Measurements from ENCODE around the gene R3HDM1.
"Not testable (repeated sequence)": the region's sequence is repeated elsewhere in the genome, so short reads cannot be mapped to it uniquely, and the experiment has no call there.

Gene R3HDM1

DNA sequence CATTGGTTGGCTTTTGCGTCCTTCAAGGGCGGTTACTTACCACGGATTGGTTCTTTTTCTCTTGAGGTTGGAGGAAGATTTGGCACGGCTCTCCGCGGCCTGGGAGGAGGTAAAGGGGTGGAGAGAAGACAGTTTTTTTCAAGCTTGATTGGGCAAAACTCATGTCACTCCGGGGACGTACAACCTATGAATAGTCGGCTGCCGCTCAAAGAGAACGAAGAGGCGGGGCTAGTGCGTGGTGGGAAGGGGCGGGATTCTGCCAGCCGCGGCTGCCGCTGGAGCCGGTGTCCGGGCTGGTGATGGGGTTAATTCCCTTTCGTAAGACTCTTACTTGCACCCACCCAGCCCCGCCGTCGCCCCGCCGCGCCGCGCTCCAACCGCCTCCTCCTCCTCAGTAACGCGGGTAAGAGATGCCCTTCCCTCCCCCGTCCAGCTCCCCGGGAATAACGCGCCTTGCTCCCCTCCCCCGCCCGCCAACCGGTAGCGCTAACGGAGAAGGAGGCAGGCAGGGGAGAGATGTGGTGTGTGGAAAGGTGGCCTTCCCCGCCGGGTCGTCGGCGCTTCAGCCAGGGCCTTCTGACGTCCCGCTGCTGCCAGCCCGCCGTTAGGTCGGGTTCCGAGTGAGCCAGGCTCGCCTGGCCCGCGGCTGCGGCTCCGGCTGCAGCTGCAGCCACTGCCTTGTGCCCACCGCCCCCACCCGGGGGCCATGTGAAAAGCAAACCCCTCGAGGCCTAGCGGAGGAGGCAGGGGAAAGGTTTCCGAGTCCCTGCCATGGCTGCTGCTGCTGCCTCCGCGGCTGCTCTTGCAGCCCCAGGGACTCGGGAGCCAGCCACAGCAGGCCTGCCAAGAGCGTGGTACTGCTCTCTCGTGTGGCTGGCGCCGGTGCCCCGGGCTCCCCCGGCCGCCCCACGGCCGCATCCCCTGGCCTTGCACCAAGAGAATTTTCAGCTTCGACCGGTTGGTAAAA lies at the start of gene R3HDM1:
Gene R3HDM1 (plus strand): TSS at position 254 of the 967 bp plus-strand sequence. CDS start 73,362 bp downstream, outside the sequence.
- FAIRE-seq: peak; percentile 80

DNA sequence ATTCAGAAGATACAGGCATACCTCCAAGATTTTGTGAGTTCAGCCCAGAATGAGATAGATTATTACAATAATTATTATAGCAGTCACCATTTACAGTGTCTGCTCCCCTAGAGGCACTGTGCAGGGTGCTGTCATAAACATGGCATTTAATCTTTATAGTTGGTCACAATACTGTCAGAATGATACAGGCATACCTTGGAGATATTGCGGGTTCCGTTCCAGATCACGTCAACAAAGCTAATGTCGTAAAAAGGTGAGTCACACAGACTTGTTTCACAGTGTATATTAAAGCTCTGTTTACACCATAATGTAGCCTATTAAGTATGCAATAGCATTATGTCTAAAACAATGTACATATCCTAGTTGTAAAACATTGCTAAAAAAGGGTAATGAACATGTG lies 45.8 kb upstream of the R3HDM1 start:
- no peak for FAIRE-seq

DNA sequence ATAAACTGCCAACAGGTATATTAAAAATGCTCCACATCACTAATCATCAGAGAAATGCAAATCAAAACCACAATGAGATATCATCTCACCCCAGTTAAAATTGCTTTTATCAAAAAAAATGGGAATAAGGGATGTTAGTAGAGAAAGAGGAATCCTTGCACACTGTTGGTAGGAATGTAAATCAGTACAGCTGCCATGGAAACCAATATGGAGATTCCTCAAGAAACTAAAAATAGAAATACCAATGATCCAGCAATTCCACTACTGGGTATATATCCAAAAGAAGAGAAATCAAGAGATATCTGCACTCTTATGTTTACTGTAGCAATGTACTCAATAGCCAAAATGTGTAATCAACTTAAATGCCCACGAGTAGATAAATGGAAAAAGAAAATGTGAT lies 40.9 kb upstream of the R3HDM1 start:
- no peak for FAIRE-seq

DNA sequence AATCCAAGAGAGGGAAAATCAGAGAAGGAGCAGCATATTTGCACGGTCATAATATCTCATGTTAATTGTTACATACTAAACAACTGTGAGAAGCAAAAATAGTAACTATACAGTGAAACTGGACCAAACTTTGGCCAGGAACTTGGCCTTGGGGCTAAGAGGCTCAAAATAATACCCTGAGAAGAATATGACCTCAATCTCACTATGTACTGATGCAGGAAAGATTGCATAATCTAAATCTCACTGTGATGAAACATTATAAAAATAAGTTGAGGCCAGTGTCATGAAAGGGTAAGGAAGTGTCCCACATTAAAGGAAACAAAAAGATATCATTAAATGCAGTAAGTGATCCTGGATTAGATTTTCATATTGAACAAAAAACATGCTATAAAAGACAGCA lies 36.8 kb upstream of the R3HDM1 start:
- FAIRE-seq: no peak

DNA sequence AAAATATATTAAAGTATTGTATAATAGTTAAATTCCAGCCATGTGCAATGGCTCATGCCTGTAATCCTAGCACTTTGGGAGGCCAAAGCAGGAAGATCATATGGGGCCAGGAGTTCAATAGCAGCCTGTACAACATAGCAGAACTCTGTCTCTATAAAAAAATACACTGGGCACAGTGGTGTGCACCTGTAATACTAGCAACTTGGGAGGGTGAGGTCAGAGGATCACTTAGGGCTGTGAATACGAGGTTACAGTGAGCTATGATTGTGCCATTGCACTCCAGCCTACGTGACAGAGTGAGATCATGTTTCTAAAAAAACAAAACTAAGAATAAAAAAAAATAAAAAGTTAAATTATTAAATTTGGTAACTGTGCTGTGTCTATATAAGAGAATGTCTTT lies 36.4 kb upstream of the R3HDM1 start:
- FAIRE-seq: no peak

DNA sequence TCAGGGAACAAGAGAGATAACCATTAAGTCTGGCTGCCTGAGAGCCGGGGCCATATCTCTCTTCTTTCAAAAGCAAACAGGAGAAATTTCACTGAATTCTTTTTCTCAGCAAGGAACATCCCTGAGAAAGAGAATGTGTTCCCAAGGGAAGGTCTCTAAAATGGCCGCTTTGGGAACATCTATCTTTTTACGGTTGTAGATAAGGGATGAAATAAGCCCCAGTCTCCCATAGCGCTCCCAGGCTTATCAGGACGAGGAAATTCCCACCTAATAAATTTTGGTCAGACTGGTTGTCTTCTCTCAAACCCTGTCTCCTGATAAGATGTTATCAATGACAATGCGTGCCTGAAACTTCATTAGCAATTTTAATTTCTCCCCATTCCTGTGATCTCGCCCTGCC lies 32.7 kb upstream of the R3HDM1 start:
- FAIRE-seq: not testable (repeated sequence)

DNA sequence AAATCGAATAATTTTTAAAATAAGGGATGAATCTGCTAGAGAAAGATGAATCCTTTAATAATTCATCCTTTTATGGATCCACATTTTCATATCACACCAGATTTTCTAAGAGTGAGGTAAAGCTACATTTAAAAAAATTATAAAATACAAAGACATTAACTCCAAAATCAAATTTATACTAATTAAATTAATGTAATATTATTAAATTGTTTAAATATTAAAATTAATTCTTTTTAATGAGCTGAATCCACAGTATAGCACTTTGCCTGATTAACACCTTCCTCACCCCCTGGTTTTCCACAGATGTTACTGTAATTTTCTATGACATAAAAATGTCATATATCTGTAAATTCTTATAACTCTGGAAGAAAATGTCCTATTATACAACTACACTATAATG lies 26.5 kb upstream of the R3HDM1 start:
- FAIRE-seq: no peak

DNA sequence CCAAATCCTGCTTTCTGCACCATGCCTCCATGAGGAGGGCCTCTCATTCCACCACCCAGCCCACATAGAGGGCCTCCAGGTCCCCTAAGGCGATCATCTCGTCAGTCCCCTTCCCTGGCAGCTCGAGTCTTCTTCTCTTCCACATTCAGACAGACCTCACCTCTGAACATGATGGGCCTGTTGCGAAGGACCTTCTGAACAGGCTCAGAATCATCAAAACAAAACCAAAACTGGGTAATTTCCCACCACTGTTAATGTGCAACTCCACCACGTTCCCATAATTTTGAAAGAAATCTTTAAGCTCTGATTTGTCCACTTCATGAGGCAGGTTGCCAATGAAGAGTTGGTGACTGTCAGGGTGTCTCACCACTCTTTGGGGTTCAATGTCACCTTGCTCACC lies 20.7 kb upstream of the R3HDM1 start:
- FAIRE-seq: no peak

DNA sequence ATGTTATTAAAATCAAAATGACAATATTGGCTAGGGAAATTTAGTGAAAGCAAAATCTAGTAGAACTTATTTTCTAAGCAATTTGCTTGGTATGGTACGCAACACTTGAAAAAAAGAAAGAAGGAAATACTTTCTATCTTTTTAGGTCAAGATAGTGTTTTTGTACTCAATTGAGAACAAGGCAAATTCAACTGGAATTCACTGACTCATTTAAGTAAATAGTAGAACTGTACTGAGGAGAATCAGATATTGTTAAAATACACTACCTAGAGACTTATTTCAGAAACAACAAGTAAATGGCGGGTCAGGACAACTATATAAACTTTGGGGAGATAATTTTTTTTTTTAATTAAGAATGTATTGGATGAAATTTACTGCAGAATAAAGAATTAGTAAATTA lies 19.2 kb upstream of the R3HDM1 start:
- no peak for FAIRE-seq

DNA sequence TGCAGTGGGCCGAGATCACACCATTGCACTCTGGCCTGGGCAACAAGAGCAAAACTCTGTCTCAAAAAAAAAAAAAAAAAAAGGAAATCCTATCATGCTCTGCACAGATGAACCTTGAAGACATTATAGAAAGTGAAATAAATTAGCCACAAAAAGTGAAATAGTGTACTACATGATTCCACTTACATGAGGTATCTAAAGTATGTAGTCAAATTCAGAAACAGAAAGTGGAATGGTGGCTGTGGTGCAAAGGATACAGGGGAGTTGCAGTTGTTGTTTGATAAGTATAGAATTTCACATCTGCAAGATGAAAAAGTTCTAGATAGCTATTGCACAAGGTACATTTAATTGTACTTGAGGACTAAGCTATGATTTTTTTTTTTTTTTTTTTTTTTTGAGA lies 5.5 kb upstream of the R3HDM1 start:
- no peak for FAIRE-seq

DNA sequence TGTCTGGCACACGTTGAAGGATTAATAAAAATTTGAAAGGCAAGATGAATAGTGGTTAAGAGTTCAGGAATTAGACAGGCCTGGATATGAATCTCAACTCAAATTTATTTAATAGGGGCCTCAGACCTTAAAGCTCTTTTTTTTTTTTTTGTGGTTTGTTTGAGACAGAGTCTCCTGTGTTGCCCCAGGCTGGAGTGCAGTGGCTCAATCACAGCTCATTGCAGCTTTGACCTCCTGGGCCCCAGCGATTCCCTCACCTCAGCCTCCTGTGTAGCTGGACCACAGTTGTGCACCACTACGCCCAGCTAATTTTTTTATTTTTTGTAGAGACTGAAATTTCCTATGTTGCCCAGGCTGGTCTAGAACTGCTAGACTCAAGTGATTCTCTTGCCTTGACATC lies 3.3 kb upstream of the R3HDM1 start:
- FAIRE-seq: no peak

DNA sequence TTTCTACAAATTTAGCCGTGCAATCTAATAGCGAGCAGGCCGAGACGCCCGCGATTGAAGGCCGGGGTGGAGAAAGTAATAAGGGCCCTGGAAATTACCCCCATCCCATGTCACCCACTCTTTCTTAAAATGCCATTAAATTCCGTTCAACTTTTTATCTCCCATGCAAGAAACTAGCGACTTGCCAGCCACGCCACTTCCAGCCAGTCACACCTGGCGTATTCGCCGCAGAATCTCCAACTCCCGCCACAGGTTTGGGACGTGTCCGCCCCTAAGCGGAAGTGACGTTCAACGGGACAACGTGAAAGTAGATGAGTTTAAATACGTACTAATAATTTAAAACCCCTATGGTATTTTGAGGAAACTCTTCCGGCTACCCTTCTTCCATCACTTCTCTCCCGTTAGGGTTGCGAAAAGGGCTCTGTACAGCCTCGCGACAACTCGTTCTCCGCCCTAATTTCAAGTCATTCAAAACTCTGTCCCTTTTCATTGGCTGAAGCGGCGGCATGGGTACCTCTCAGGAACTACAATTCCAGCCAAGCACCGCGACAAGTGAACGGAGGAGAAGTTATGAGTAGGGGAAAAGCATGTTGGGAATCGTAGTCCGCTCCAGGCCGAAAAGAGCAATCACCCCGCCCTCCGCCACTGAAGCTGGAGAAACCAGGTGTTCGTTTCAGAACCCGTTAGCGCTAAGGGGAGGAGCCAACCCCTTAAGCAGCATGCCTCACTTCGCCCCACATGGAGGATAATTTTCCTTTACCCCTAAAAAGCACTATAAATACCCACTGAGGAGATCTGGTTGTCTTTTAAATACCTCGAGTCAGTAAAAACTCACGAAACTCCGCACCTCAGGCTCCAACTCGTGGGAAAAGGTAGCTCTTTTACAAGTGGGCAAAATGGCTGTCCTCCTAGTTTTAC lies 712 bp upstream of the R3HDM1 start, which contains the start of gene ZRANB3:
Gene ZRANB3 (minus strand): TSS at position 906 of the 918 bp plus-strand sequence.
- peak; percentile 24 for FAIRE-seq

DNA sequence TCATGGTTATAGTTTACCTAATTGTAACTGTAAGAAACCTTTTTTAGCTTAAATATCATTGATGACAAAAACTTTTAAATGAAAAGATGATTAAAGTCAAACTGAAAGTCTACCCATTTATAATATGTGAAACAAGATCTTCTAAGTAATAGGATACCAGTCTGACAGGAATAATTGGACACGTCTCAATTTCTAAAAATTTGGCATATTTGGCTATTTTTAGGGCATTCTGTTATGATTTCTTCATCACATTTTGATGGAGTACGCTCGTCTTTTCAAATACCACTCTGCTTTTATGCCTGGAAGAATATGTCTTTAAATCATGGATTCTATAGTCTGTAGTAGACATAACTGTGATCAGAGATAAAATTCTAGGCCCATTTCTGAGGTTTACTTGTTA lies 1.3 kb downstream of the R3HDM1 start:
- no peak for FAIRE-seq

DNA sequence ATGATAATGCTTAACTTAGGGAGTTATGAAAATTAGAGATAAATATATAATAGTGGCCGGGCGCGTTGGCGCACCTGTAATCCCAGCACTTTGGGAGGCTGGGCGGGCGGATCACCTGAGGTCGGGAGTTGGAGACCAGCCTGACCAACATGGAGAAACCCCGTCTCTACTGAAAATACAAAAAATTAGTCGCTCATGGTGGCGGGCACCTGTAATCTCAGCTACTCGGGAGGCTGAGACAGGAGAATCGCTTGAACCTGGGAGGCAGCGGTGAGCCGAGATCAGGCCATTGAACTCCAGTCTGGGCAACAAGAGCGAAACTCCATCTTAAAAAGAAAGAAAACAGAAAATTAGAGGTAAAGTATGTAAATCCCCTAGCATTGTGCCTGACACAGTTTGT lies 2.3 kb downstream of the R3HDM1 start:
- not testable (repeated sequence) for FAIRE-seq

DNA sequence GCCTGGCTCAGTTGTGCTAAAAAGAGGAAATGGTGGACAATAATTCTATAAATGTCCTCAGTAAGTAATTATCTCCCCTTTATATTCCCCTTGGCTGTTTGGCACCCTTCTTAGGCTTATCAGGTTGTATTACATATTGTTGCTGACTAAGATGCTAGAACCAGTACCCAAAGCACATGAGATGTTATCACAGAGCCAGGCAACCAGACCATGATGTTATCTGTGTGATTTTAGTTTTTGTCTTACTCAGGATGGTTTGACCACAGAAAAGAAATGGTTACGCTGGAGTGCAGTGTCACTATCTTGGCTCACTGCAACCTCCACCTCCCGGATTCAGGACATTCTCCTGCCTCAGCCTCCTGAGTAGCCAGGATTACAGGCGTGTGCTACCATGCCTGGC lies 15.2 kb downstream of the R3HDM1 start:
- FAIRE-seq: no peak

DNA sequence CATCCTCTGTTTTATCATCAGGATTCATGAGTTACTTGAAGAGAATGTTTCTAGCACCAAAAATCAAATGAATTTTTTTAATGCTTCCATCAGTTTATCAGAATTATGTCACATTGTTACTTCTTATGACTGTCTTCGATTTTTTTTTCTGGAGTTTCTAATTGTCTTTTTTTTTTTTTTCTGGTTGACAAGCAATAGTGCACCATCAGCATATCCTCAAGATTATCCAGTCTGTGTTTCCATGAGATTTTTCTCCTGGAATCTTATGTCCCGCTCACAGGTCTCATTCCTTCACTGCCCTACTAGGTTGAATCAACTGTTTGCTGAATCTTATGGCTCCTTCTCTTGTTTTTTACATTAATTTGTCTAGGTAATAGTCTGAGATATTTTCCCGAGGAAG lies 16.0 kb downstream of the R3HDM1 start:
- FAIRE-seq: no peak

DNA sequence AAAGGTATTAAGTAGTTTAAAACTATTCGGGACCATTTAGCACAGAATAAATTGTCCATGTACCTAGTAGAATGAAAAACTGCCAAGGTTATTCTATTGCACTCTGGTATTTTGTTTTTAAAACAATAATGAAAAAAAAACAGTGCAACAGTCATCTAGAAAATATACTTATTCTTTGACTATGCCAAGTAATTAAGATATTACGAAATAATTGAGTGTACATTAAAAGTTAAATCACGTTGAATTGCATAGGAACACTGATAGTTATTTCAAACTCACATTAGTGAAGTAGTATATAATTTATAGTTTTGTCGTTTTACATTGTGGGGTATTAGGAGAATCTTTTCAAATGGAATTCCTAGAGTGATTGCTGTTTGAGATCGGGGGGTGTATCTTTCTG lies 20.1 kb downstream of the R3HDM1 start:
- FAIRE-seq: no peak

DNA sequence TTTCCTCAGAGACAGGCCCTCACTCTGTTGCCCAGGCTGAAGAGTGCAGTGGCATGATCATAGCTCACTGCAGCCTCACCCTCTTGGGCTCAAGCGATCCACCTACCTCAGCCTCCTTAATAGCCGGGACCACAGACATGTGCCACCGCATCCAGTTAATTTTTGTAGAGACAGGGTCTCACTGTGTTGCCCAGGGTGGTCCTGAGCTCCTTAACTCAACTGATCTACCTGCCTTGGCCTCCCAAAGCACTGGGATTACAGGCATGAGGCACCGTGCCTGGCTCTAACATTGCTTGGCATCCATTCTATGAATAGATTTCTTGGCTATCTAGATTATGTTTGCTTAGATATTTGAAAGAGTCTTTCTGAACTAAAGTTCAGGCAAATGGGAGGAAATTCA lies 21.6 kb downstream of the R3HDM1 start:
- FAIRE-seq: no peak

DNA sequence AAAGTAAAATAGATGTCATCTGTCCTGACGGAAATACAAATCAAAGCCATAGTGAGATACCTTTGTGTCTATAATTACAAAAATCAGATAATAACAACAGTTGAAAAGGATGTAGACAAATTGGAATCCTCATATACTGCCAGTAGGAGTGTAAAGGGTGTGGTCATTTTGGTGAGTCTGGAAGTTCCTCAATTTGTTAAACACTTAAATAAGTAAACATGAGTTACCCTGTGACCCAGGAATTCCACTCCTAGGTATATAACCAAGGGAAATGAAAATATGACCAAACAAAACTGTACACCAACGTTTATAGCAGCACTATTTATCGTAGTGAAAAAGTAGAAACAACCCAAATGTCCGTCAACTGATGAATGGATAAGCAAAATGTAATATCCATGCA lies 24.0 kb downstream of the R3HDM1 start:
- FAIRE-seq: no peak

DNA sequence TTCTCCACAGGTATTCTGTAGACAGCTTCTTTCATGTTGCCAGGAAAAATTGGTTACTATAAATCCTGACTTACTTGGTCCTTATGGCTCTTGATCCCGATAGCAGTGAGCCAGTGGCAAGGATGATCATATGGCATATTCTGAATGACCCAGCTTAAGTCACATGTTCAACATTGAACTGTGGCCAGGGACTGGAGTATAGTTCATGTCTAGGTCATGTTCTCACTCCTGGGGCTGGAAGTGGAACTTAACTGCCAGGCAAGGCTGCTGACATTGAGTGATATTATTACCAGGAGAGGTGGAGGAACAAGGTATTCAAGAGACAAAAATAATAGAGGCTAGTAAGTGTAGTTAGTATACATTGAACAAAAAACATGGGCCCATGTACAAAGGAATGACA lies 26.2 kb downstream of the R3HDM1 start:
- FAIRE-seq: no peak

DNA sequence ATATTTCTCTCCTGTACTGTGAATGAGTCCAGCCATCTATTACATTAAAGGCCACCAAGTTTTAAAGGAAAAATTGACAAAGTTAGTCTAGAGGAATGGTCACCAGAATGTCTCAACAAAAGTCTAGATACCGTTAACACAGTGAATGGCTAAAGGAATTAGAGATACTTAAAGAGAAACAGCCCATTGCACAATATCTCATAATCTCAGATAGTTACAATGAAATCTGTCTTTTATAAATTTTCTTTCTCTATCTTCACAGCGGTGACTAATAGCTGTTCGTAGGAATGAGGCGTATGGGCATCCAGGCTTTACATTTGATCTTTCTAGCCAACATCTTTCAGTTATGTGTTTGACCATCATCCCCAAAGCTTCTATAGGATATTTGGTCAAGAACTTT lies 30.6 kb downstream of the R3HDM1 start:
- FAIRE-seq: no peak

DNA sequence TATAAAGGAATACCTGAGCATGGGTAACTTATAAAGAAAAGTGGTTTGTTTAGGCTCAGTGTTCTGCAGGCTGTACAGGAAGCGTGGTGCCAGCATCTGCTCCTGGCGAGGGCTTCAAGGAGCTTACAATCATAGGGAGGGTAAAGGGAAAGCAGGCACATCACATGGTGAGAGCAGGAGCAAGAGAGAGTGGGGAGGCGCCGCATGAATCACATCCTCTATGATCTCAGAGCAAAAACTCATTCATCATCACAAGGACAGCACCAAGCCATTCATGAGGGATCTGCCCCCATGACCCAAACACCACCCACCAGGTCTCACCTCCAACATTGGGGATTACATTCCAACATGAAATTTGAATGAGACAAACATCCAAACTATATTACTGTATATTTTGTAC lies 32.5 kb downstream of the R3HDM1 start:
- no peak for FAIRE-seq

DNA sequence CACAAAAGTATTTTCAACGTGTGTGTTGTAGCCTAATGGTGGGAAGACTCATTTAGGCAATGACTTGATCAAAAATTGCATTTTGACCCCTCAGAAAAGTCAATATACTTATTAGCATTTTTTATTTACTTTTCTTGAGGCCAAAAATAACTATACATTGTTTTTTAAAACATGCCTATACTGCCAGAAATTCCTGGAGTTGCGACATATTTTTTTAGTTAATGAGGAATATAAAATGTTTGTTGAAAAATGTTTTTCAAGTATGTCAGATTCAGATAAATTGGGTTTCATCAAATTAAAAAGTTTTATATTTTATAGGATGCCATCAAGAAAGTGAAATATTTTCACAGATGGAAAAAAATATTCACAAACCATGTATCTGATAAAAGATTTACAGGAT lies 39.6 kb downstream of the R3HDM1 start:
- no peak for FAIRE-seq

DNA sequence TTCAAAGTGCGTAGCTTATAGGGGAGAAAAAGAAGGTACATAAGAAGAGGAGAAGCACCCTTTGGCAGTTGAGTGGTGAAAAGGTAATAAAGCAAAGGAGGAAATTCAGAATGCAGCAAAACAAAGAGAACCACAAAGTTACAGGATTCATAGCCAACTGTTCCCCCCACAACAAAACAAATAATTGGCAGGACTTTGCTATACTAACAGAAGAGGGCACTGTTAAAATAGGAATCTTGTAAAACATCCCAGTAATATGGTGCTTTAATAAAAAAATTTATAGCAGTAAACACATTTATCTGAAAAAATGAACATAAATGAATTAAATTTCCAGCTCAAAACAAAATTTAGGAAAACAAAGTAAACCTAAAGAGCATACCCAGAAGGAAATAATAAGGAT lies 42.3 kb downstream of the R3HDM1 start:
- FAIRE-seq: no peak
